ENCODE measurements around the gene PRDM15.

DNA sequence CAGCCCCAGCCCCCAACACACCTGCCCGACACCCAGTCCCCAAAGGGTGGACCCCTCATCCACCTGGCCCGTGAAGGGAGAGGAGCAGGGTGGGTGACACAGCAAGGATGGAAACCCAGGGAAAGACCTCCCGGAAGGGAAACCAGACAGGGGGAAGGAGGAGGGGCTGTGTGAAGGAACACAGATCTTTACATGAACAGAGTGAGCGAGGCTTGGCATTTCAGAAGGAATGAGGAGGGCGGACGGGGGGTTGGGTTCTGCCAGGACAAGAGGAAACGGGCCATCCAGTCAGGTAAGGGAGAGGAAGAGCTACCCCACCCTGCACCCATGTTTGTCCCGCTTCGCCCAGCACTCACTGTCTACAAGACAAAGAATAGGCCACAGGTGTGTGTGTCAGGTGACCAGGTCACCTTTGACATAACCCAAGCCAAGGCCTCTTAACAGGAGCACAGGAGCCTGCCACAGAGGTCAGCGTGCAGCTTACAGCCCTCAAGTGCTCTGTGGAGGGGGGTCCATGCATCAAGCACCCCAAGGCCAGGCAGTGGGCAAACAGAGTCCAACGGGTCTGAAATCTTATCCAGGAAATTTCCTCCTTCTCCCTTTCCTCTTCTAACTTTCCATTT, 18.0 kb upstream of the PRDM15 start:
- TF ChIP-seq CTCF (IDR thresholded peaks at IDR 0.05), result no peak
- no peak for TF ChIP-seq POLR2A (IDR thresholded peaks at IDR 0.05)
- TF ChIP-seq POLR2AphosphoS5 (IDR thresholded peaks at IDR 0.05), result no peak

All from prostate gland (tissue), 2 donors.